Activated CD8-positive, alpha-beta memory T cell treated with anti-CD3 and anti-CD28 coated beads, Interleukin-2, amount 50 U/mL, for 1 hour (primary cell): ENCODE results near the gene HS3ST3A1.

Experiments
- DNase-seq: peaks from one replicate; pipeline ENCODE4 v3.0.0-alpha.2; 2020; ENCODE audit errors: extremely low read depth

The HS3ST3A1 gene

GRCh38 chr17:13491916-13492736 lies 109.6 kb downstream of the HS3ST3A1 start:
- no peak for DNase-seq

- DNase-seq: no peak
Measured at GRCh38 chr17:13491491-13491890, 110.2 kb downstream of the HS3ST3A1 start.

GRCh38 chr17:13490906-13491482 lies 110.7 kb downstream of the HS3ST3A1 start:
- DNase-seq: no peak

GRCh38 chr17:13490427-13490826 lies 111.3 kb downstream of the HS3ST3A1 start:
- DNase-seq: no peak

- no peak for DNase-seq
Measured at GRCh38 chr17:13485327-13485726, 116.4 kb downstream of the HS3ST3A1 start.

GRCh38 chr17:13484020-13484419 lies 117.7 kb downstream of the HS3ST3A1 start:
- DNase-seq: no peak

- no peak for DNase-seq
Measured at GRCh38 chr17:13480877-13481276, 120.9 kb downstream of the HS3ST3A1 start.

GRCh38 chr17:13478326-13478830 lies 123.4 kb downstream of the HS3ST3A1 start:
- DNase-seq: no peak

GRCh38 chr17:13477180-13477611 lies 124.5 kb downstream of the HS3ST3A1 start:
- DNase-seq: no peak

GRCh38 chr17:13476720-13477119 lies 125.0 kb downstream of the HS3ST3A1 start:
- DNase-seq: no peak

- no peak for DNase-seq
Measured at GRCh38 chr17:13475574-13476223, 126.0 kb downstream of the HS3ST3A1 start.

GRCh38 chr17:13474073-13474800 lies 127.5 kb downstream of the HS3ST3A1 start:
- DNase-seq: no peak

GRCh38 chr17:13465678-13466077 lies 136.1 kb downstream of the HS3ST3A1 start:
- DNase-seq: no peak

- no peak for DNase-seq
Measured at GRCh38 chr17:13462673-13463124, 139.0 kb downstream of the HS3ST3A1 start.

GRCh38 chr17:13462146-13462545 lies 139.6 kb downstream of the HS3ST3A1 start:
- no peak for DNase-seq

GRCh38 chr17:13460261-13461000 lies 141.3 kb downstream of the HS3ST3A1 start:
- no peak for DNase-seq

- no peak for DNase-seq
Measured at GRCh38 chr17:13457783-13458182, 143.9 kb downstream of the HS3ST3A1 start.
